ENCODE data around the gene PHLPP2.

Gene PHLPP2

GRCh38 chr16:71711789-71712188, 12.7 kb downstream of the PHLPP2 start:
- peaks cover 8% of the 10 kb centered on the region for H3K4me1 Mint-ChIP-seq
- no peaks in the 10 kb centered on the region for H3K27me3 Mint-ChIP-seq (ENCODE audit: low read depth)
- H3K9me3 Mint-ChIP-seq, result no peaks in the 10 kb centered on the region
- H3K27ac Mint-ChIP-seq, result no peak overlapping the region
- peaks cover 15% of the 10 kb centered on the region for H3K36me3 Mint-ChIP-seq (ENCODE audit: low read depth)
- H3K4me3 Mint-ChIP-seq, result no peak overlapping the region
- no peak for TF ChIP-seq CTCF (IDR thresholded peaks at IDR 0.05; ENCODE audit: unreplicated experiment in 3 of 3)

DNA sequence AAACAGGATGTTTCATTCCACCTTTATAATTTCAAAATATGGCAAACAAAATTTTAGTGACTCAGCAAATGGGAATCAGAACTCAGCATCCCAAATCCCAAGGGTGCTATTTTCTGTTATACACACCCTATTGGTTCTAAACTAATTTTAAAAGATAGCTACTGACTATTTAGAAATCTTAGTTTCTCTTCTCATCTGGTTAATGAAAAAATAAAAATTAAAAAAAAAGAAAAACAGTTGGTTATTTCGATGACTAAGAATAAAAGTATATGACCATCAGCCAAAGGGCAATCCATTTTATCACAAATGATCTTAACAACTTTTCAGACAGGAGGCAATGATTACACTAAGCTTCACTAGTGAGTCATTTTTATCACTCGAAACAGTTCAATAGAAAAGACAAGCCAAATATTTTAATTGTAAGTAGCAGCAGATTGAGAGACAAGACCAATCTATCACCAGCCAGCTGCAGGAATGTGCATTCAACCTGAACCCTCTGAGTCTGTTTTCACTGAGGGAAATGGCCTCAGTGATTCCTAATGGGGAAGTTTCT, 15.2 kb downstream of the PHLPP2 start:
- H3K36me3 Mint-ChIP-seq (ENCODE audit: low read depth), result peaks cover 14% of the 10 kb centered on the region
- H3K4me1 Mint-ChIP-seq, result peaks cover 8% of the 10 kb centered on the region
- H3K4me3 Mint-ChIP-seq, result no peak overlapping the region
- no peak for TF ChIP-seq CTCF (IDR thresholded peaks at IDR 0.05; ENCODE audit: unreplicated experiment in 3 of 3)
- no peaks in the 10 kb centered on the region for H3K27me3 Mint-ChIP-seq (ENCODE audit: low read depth)
- H3K27ac Mint-ChIP-seq, result no peak overlapping the region
- H3K9me3 Mint-ChIP-seq, result no peaks in the 10 kb centered on the region

- Mint-ChIP-seq H3K4me3 (no peak overlapping the region), H3K4me1 (peaks cover 8% of the 10 kb centered on the region), H3K27me3 (ENCODE audit: low read depth) (no peaks in the 10 kb centered on the region), H3K9me3 (no peaks in the 10 kb centered on the region), H3K27ac (no peak overlapping the region), H3K36me3 (ENCODE audit: low read depth) (peaks cover 12% of the 10 kb centered on the region)
- TF ChIP-seq CTCF (IDR thresholded peaks at IDR 0.05; ENCODE audit: unreplicated experiment in 3 of 3), result no peak
Observed at GRCh38 chr16:71708696-71709095, 15.8 kb downstream of the PHLPP2 start.

GRCh38 chr16:71707199-71707598, 17.3 kb downstream of the PHLPP2 start:
- Mint-ChIP-seq H3K9me3 (no peaks in the 10 kb centered on the region), H3K36me3 (ENCODE audit: low read depth) (peaks cover 15% of the 10 kb centered on the region), H3K4me3 (no peak overlapping the region), H3K27ac (no peak overlapping the region), H3K4me1 (peaks cover 8% of the 10 kb centered on the region), H3K27me3 (ENCODE audit: low read depth) (no peaks in the 10 kb centered on the region)
- TF ChIP-seq CTCF (IDR thresholded peaks at IDR 0.05; ENCODE audit: unreplicated experiment in 3 of 3), result no peak

DNA sequence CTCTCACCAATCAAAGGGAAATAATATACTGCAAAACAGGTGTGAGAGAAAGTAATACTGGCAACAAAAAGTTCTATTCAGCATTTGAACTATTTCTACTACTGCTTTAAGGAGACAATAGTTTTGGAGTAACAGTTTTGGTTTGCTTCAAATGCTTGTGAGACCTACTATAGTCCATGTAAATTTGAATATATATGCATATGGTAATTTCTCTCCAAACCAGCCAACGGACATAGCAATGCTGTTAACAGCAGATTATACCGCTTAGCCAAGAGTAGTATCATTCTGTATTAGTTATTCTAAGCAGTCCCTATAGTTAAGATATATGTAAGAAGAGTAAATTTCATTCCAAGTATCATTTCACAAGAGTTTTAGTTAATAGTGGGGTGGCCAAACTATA, 18.5 kb downstream of the PHLPP2 start:
- Mint-ChIP-seq H3K36me3 (ENCODE audit: low read depth) (peaks cover 25% of the 10 kb centered on the region), H3K4me1 (peaks cover 8% of the 10 kb centered on the region), H3K27ac (no peak overlapping the region), H3K4me3 (no peak overlapping the region), H3K9me3 (no peaks in the 10 kb centered on the region), H3K27me3 (ENCODE audit: low read depth) (no peaks in the 10 kb centered on the region)
- no peak for TF ChIP-seq CTCF (IDR thresholded peaks at IDR 0.05; ENCODE audit: unreplicated experiment in 3 of 3)

GRCh38 chr16:71703333-71703732, 21.2 kb downstream of the PHLPP2 start:
- H3K4me3 Mint-ChIP-seq, result no peak overlapping the region
- peaks cover 8% of the 10 kb centered on the region for H3K4me1 Mint-ChIP-seq
- no peak overlapping the region for H3K27ac Mint-ChIP-seq
- no peaks in the 10 kb centered on the region for H3K9me3 Mint-ChIP-seq
- H3K27me3 Mint-ChIP-seq (ENCODE audit: low read depth), result no peaks in the 10 kb centered on the region
- TF ChIP-seq CTCF (IDR thresholded peaks at IDR 0.05; ENCODE audit: unreplicated experiment in 3 of 3), result no peak
- H3K36me3 Mint-ChIP-seq (ENCODE audit: low read depth), result peaks cover 34% of the 10 kb centered on the region
